HG03521 (cell line): ENCODE measurements around the gene YIPF3.
"Not testable (repeated sequence)": the region's sequence is repeated elsewhere in the genome, so short reads cannot be mapped to it uniquely, and the experiment has no call there.

ENCODE experiments used
- ATAC-seq: cut with Tn5 transposase; IDR thresholded peaks from one replicate; pipeline ENCODE4 v1.9.1; 2021; ENCODE audit warnings: mild to moderate bottlenecking, moderate library complexity; ENCODE audit not compliant: unreplicated experiment

Gene YIPF3

GRCh38 chr6:43516697-43517504 is at the start of gene YIPF3, which contains the start of gene POLR1C:
TSS of gene YIPF3 (minus strand) at chr6:43516926. CDS start at chr6:43516807, 119 bp downstream.
TSS of gene POLR1C (plus strand) at chr6:43517089. CDS start at chr6:43517110, 21 bp downstream.
- ATAC-seq, result peak; percentile 89

DNA sequence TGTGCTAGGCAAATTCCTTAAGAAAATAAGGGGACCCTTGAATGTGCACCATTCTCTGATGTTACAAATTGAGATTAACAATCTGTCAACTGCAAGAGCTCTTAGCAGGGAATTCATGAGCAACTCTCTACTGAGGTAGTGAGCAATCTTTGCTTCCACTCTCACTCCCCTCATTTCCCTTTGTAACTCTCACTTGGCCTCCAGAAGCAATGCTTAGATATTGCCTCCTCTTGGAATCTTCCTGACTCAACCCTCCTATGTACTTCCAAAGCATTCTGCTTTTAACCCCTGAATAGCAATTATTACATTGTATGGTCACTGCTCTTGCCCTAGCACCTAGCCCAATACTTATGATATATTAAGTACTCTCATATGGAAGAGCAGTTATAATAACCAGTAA is 42.6 kb upstream of the YIPF3 start:
- no peak for ATAC-seq

DNA sequence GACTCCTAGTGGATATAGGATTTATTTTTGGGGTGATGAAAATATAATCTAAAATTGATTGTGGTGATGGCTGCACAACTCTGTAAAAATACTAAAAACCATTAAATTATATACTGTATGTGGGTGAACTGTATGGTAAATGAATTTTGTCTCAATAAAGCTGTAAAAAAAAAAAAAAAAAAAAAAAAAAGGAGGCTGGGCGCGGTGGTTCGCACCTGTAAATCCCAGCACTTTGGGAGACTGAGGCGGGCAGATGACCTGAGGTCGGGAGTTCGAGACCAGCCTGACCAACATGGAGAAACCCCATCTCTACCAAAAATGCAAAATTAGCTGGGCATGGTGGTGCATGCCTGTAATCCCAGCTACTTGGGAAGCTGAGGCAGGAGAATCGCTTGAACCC is 40.9 kb upstream of the YIPF3 start:
- not testable (repeated sequence) for ATAC-seq

DNA sequence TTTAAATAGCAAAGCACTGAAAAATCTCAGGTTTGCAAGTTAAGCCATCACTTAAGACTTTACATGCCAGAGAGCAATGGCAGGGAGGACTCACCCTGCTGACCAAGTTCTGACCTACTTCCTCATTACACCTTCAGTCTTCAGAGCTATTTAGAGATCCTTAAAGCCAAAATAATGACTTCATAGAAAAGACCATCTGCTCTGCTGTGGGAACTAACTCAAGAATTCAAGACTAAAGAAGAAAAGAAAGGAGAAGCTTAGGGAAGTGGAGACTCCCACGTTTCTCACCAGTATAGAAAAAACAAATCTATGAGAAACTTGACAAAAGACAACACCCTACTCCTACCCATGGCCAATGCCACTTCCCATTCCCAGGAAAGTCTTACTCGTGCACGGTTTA is 30.5 kb upstream of the YIPF3 start:
- ATAC-seq, result no peak

DNA sequence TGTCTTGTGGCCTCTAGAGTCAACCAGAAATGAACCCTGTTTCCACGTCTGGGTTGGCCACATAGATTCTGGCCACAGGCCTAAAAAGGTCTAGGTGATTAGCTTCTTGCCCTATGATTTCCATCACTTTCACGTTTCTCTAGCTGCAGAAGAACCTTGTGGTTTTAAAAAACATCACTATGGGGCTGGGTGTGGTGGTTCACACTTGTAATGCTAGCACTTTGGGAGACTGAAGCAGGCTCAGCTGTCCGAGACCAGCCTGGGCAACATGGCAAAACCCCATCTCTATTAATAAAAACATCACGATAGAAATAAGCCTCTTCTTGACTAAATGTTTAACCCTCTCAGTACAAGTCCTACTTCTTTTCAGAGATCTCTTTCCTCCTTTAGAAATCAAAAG is 27.7 kb upstream of the YIPF3 start:
- ATAC-seq, result no peak

- no peak for ATAC-seq
Observed at GRCh38 chr6:43541774-43542471, 25.2 kb upstream of the YIPF3 start.

GRCh38 chr6:43540507-43540906 is 23.8 kb upstream of the YIPF3 start:
- ATAC-seq, result no peak

GRCh38 chr6:43539409-43539808 is 22.7 kb upstream of the YIPF3 start:
- not testable (repeated sequence) for ATAC-seq

GRCh38 chr6:43538986-43539385 is 22.3 kb upstream of the YIPF3 start:
- ATAC-seq, result not testable (repeated sequence)

GRCh38 chr6:43532201-43532600 is 15.5 kb upstream of the YIPF3 start:
- ATAC-seq, result no peak

DNA sequence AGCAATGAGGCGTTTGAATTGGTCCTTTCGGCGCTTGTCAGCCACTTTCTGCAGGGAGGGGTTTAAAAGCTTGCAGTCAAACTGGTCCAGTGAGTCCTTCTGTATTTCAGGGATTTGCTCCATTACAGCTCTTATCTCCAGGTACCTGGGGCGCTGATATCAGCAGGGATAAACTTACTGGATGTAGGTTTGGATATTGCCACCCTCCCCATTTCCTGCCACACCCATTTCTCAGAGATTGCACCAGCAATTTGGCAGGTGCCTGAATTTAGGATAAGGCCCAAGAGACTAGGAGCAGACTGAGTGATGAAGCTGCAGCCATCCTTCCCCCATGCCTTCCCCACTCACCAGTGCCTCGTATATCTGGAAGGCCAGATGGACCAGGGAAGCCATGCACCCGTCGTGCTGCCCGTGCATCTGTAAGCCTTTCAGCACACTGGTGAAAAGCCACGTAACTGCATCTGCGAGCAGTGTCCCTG is 7.8 kb upstream of the YIPF3 start:
- ATAC-seq, result no peak

DNA sequence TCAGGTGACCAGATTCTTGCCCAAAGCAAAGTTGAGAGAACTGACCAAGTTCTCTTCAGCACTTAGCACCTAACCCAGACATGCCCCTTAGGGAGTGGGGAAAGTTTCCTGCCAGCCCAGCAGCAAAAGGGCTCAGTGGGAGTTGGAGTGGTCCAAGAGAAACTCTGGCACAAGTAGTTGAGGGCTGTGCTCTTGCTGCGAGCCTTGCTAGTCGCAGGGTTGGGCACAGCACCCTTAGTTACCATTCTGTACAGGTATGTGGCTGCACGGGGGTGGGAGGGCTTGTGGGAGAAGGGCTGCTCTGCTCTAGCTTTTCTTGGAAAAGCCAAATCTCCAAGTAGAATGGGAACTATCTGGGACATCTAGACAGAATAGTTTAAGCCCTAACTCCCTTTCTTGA is 6.6 kb upstream of the YIPF3 start:
- no peak for ATAC-seq

DNA sequence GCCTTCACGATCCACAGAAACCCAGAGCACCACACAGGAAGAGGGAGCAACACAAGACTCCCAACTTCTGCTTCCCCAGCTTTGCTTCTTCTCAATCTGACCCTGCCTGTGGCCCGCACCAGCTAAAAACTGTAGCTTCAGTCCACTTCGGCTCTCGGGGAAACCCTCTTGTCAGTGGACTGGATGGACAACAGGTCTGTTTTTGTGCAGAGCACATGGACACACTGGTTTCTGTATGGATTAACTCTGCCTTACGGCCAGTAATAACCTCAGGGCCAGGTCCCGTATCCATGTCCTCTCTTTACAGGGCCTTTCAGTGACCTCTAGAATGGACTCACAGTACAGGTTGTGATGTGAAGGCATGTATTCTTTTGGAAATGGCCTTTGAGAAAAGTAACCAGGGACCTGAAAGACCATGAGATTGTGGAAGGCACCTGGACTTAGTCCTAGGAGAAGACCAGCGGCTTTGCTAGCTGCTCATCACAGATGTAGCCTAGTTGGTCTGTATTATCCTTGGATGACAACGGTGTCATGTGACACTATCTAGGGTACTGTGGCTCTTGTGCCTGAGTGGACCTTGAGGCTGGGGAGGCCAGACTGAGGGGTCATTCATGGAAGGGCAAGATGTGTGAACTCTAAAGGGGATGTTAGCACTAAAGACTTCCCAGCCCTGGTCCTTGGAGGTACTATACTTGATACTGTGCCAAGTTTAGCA is 6.0 kb upstream of the YIPF3 start:
- no peak for ATAC-seq

DNA sequence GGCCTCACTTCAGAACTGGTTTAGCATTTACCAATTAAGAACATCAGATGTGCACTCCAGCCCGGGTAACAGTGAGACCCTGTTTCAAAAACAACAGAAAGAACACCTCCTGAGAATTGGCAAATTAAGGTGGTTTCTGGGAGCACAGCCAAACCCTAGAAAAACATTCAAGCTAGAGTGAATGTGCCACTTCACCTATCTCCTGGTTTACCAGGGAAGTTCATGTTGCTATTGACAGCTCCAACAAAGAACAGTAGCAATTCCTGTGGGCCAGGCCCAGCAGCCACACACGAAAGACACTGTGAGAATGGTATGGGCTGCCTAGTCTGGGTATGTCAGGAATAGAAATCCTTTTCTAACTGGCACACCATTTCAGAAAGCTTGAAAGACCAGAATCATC is 5.1 kb upstream of the YIPF3 start:
- no peak for ATAC-seq

- ATAC-seq, result no peak
Observed at GRCh38 chr6:43520097-43520496, 3.4 kb upstream of the YIPF3 start.

DNA sequence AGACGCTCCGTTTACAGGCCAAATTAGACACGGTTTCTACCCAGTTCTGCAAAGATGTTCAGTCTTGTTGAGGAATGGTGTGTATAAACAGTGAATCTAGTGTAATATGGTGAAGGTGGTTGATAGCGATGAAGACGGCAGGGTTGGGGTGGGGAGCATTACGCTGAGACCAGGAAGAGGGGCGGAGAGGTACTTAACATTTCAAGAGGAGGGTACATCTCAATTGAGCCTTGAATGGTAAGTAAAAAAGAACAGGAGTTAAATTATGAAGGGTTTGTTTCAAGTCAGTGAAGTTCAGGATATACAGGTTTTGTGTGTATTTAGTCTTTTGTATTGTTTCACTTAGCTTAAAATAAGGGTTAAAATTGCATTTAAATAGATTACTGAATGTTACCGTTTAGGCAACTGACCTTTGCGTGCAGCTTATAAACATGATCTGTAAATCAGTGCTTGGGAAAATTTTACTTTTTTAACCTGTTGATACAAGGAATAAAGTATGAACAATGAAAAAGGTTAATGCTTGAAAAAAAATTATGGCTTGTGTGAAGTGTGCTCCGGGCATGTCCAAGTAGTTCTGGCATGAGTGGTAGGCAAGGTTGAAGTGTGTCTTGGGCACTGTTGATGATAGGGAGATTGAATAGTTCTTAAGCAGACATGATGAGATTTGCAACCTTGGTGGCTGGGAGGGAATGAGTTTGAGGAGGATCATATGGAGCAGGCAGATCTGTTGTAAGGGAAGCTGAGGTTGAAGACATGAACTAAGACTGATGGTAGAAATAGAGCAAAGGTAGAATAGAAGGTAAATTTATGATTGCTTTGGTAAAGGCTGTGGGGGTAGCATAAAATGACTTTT is 1.0 kb upstream of the YIPF3 start:
- no peak for ATAC-seq

DNA sequence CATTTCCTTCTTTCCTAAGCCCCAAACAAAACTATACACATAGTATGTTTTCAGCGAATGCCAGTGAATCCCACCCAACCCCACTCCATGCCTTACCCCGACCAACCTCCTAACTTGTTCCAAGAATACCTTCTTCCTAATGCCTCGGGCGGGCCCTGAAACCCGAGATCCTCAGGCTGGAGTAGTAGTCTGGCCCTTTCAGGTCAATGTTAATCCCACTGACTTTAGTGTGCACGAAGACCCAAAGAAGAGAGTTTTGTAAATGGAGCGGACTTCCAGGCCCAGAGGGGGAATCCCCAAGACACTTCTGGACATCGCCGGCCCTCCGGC is 394 bp downstream of the YIPF3 start:
- ATAC-seq, result no peak

DNA sequence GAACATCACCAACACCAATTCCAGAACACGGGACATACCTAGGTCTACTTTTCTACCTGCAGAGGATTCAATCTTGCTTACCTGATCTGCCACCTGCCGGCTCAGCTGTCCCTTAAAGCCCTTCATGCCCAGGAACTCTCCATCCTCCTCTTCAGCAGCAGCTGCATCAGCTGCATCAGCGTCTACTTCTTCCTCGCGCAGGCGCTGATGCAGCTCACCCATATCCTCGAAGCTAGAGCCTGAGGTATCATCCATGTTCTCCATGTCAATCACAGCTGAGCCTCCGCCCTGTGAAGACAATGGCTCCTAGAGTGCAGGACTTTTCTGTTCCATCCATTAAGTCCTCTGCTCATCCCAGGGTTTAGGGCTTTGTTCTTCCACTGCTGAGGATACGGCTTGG is 918 bp downstream of the YIPF3 start:
- ATAC-seq, result no peak

- ATAC-seq, result no peak
Observed at GRCh38 chr6:43511824-43512415, 4.8 kb downstream of the YIPF3 start.

DNA sequence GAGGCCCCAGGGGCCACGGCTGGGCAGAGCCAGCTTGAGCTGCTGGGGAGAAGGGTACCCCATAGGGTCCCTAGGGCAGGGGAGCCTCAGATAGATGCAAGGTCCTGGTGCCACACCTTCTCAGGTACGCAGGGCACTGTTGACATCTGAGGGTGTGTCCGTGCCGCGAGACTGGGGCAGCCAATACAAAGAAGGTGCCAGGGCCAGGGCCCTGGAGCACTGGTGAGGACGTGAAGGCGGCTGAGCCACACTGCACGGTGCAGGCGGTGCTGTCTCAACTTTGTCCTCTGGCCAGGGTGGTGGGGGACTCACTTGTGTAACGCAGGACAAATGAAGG is 5.9 kb downstream of the YIPF3 start:
- no peak for ATAC-seq
